ENCODE data around the gene RESP18.
"Not testable (repeated sequence)": the region's sequence is repeated elsewhere in the genome, so short reads cannot be mapped to it uniquely, and the experiment has no call there.

RESP18 gene

GRCh38 chr2:219325136-219325535 is 7.4 kb downstream of the RESP18 start:
- no peak for DNase-seq

- DNase-seq: no peak
Measured at GRCh38 chr2:219323434-219323833, 9.1 kb downstream of the RESP18 start.

DNA sequence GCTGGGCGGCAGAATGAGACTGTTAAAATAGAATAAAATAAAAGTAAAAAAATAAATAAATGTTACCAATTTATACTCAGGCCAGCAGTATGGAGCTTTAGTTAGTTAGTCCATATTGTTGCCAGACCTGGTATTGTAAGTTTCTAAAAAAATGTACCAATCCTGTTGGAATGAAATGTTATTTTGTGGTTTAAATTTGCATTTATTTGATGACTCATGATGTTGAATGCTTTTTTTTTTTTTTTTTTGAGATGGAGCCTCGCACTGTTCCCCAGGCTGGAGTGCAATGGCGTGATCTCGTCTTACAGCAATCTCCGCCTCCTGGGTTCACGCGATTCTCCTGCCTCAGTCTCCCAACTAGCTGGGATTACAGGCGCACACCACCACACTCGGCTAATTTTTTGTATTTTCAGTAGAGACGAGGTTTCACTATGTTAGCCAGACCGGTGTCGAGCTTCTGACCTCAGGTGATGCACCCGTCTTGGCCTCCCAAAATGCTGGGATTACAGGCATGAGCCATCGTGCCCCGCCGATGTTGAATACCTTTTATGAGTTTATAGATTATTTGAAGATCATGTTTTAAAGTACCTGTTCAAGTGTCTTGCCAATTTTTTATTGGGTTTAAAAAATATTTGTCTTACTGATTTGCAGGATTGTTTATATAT is 17.6 kb downstream of the RESP18 start:
- DNase-seq: no peak

GRCh38 chr2:219312683-219313263 is 19.8 kb downstream of the RESP18 start:
- not testable (repeated sequence) for DNase-seq

GRCh38 chr2:219309278-219309677 is 23.3 kb downstream of the RESP18 start, which contains the start of gene PTPRN:
Gene PTPRN, minus strand, starts transcription at chr2:219309401. Its CDS starts 69 bp downstream, at chr2:219309332.
- DNase-seq: no peak

DNA sequence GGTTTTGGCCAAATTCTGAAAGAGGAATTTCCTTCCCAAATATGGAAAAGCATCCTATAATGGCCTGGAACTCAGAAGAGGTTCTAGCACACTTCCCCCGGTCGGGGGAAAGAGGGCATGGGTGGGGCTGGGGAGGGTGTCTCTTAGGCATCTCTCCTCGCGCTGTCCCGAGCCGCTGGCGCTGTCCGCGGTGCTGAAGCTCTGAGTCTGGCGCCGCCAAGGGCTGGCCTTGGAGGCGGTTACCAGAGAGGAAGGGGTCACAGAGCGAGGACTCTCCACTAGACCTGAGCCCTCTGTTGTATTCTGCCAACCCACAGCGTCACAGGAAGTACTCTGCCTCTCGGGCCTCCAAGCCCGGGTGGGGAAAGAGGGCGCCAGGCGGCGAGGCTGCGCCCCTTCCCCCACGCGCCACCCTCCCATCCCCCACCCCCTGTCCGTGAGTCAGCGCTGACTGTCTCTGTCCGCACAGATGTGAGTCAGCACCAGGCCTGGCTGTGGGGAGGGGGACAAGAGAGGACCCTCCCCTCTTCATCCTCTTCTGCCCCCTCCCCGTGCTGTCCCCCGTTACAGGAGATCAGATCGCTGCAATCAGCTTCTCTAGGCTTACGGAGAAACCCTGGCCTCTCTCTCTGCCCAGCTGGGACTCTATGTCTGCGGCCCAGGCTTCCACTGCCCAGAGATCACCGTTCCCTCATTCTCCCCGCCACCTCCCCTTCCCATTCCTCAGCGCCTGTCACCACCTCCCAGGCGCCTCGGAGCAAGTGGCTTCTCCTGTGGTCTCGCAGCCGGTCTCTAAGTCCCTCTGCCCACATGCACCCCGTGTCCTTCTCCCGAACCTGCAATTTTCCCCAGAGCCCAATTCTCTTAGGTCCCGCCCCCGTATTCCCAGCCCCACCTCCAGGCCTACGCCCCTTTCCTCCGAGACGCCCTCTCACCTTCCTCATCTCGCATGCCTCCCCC is 24.1 kb downstream of the RESP18 start:
- peak; percentile 33 for DNase-seq

DNA sequence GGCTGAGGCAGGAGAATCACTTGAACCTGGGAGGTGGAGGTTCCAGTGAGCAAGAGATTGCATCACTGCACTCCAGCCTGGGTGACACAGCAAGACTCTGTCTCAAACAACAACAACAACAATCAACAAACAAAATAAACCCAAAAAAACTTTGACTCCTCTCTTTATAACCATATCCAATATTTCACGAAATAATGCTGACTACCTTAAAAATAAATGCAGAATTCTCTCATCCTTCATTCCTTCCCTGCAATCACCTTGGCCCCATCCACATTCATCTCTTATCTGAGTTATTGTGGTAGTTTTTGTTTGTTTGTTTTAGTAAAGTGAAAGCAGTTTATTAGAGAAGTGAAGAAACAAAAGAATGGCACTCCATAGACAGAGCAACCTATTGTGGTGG is 26.5 kb downstream of the RESP18 start:
- no peak for DNase-seq

DNA sequence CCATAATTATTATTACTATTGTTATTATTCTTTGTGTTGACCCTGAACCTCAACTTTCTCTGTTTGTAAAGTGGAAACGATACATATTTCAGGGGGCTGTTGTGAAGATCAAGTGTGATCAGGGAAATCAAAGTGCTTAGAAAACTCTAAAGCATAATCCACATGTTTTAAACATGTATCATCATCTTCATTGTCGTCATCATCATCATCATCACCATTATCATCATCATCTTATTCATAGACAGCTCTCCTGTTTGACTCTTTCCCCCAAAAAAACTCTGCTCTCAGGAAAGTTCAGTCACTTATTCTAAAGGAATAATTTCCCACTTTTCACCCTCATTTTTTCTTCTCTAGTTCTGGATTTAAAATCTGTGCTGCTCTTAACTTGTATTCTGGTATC is 28.3 kb downstream of the RESP18 start:
- no peak for DNase-seq

GRCh38 chr2:219302412-219302968 is 30.1 kb downstream of the RESP18 start:
- DNase-seq: no peak

- no peak for DNase-seq
Measured at GRCh38 chr2:219300022-219300421, 32.5 kb downstream of the RESP18 start.

- DNase-seq: no peak
Measured at GRCh38 chr2:219299372-219299760, 33.2 kb downstream of the RESP18 start.

GRCh38 chr2:219298759-219299371 is 33.7 kb downstream of the RESP18 start:
- DNase-seq: peak; percentile 28

DNA sequence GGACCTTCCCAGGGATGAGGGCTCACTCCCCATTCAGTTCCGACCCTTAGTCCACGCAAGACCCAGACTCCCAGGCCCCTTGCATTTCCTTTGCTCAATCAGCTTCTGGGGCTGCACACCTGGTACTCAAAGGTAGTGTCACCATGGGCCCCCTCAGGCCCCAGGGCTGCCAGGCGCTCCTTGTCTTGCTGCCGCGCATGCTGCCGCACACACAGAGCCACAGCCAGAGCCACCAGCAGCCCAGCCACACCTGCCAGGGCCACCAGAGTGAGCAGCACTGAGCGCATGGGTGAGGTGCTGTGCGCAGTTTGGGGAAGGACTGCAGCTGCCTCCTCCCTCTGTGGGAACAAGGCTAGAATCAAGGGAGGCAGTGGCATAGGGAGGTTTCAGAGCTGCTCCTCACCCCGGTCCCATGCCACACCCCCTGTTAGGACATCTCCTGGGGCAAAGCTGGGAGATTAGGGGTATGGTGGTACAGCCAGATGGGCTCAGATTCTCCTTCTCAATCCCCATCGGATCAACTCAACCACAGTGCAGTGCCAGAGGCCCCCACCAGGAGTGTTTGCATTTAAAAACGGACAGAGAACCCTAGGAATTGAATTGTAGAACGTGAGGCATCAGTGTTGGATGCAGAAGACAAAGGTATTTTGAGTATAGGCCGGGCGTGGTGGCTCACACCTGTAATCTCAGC is 34.6 kb downstream of the RESP18 start:
- DNase-seq: no peak

GRCh38 chr2:219296631-219297391 is 35.7 kb downstream of the RESP18 start:
- DNase-seq: no peak

- no peak for DNase-seq
Measured at GRCh38 chr2:219296142-219296541, 36.4 kb downstream of the RESP18 start.

DNA sequence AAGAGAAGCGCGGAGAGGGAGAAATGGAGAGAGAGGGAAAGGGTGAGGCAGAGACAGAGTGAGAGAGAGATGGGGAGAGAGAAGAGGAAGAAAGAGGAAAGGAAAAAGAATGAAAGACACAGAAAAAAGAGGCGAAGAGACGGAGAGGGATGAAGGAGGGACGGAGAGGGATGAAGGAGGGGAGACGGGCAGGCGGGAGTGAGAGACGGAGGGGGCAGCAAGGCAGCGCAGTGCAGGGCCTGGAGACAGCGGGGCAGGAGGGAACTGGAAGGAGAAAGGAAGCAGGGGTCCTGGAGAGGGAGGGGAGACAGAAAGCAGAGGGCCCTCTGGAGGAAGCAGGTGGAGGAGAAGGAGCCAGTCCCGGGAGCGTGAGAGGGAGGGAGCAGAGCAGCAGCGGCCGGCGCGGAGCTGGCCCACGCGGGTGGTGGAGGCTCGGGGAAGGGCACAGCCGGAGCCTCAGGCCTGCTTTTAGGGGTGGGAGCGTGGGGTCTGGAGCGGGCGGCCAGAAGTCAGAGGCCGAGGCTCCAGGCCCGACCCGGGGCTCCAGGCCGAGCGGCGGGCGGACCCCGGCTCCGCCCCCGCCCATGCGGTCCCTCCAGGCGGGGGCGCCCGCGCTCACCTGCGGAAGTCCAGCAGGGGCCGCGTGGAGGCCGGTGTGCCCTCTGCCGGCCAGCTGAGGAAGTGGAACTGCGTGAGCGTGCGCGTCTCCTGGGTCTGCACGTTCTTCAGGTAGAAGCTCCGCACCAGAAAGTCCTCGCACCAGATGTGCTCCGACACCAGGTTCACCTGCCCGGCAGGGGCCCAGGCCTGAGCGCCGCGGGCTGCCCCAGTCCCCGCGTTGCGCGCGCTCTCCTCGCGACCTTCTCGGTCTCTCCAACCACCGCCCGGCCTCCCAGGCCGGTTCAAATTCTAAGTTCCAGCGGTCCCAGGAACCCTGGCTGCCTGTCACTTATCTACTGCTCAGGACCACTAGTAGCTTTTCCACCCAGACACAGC is 37.9 kb downstream of the RESP18 start:
- DNase-seq: peak; percentile 56

- no peak for DNase-seq
Measured at GRCh38 chr2:219293736-219294231, 38.8 kb downstream of the RESP18 start.

DNA sequence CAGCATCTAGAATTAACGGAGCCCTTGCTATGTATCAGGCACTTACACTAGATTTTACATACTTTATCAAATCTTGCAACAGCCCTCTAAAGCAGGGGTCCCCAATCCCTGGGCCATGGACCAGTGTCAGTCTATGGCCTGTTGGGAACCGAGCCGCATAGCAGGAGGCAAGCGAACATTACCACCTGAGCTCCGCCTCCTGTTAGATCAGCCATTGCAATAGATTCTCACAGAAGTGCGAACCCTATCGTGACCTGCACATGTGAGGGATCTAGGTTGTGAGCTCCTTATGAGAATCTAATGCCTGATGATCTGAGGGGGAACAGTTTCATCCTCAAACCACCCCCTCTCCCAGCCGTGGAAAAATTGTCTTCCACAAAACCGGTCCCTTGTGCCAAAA is 39.9 kb downstream of the RESP18 start:
- no peak for DNase-seq

GRCh38 chr2:219291910-219292490 is 40.5 kb downstream of the RESP18 start:
- DNase-seq: no peak

DNA sequence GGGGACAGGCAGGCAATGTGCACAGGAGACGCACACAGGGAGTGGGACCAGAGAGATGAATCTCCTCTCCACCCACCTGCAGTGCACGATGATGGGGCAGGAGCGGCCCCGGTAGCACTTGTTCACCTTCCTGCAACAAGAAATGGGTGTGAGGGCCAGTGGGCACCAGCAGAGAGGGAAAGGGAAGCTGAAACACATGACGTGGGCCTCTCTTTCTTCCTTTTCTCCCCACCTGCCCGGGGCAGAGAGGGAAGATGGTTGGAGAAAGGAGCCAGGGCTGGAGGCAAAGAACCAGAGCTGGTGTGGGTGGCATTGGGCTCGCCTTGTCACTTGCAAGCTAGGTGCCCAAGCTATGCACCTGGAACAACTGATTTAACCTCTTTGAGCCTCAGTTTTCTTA is 41.1 kb downstream of the RESP18 start:
- no peak for DNase-seq

All from KG1 (cell line).